Lung (tissue), 12 donors: ENCODE data around the gene JMJD7. TPM values are rescaled to one million over a fixed set of nuclear protein-coding genes. Genes with fewer than 3 reads are reported as not detected.

Experiments
- ATAC-seq: fragments of 200-7000 bp; cut with Tn5 transposase; one replicate; pipeline ENCODE4 v1.9.1; 2020; ENCODE audit warnings: moderate number of reproducible peaks; ENCODE audit not compliant: insufficient read depth, low FRiP score
- DNase-seq, 3 donors: peaks; one replicate each; pipeline ENCODE4 v3.0.0-alpha.2; 2013 to 2017
- H3K27ac ChIP-seq, 2 donors: one replicate each; pipeline ENCODE4 v1.5.1; 2013; ENCODE audit warnings: mild to moderate bottlenecking in 2 of 2, moderate library complexity in 2 of 2, control low read depth in 1 of 2, inconsistent platforms in 1 of 2, low read depth in 1 of 2, low read length in 1 of 2
- H3K27me3 ChIP-seq, 3 donors: one replicate each; pipeline ENCODE4 v1.5.1; 2013; ENCODE audit warnings: low read length in 2 of 3; ENCODE audit not compliant: control insufficient read depth in 3 of 3, insufficient read depth in 3 of 3
- H3K36me3 ChIP-seq, 4 donors: one replicate each; pipeline ENCODE4 v1.5.1; 2013; ENCODE audit warnings: low read length in 4 of 4, mild to moderate bottlenecking in 1 of 4, moderate library complexity in 1 of 4; ENCODE audit not compliant: control insufficient read depth in 4 of 4, insufficient read depth in 4 of 4
- H3K4me1 ChIP-seq, 5 donors: one replicate each; pipeline ENCODE4 v1.5.1; 2013; ENCODE audit warnings: low read length in 5 of 5, mild to moderate bottlenecking in 2 of 5, moderate library complexity in 1 of 5; ENCODE audit not compliant: control insufficient read depth in 5 of 5, insufficient read depth in 5 of 5
- H3K4me3 ChIP-seq: one replicate; pipeline ENCODE4 v1.5.1; 2013; ENCODE audit warnings: mild to moderate bottlenecking, control low read depth, moderate library complexity
- H3K9ac ChIP-seq, 2 donors: one replicate each; pipeline ENCODE4 v1.5.1; 2013; ENCODE audit warnings: low read length in 2 of 2, control low read depth in 1 of 2; ENCODE audit not compliant: insufficient read depth in 1 of 2
- H3K9me3 ChIP-seq, 4 donors: one replicate each; pipeline ENCODE4 v1.5.1; 2013; ENCODE audit warnings: low read length in 3 of 4, mild to moderate bottlenecking in 1 of 4, moderate library complexity in 1 of 4; ENCODE audit not compliant: control insufficient read depth in 4 of 4, insufficient read depth in 3 of 4
- WGBS, 2 donors: extraction: QIAGEN DNeasy Blood & Tissue Kit; methylation state at CpG; one replicate each; pipeline ENCODE4 v1.1.7; 2013; 5-methylcytosine and 5-hydroxymethylcytosine counted together
- polyA plus RNA-seq, 2 donors: library from polyadenylated mRNA; stranded (reverse); fragments of 200-250 nt; gene quantifications; one replicate each; pipeline ENCODE4 v1.2.1, GENCODE V29; 2013
- total RNA-seq, 2 donors: library from RNA; depleted of rRNA in 1 of 2; stranded (reverse); fragments of >200 nt in 1 of 2; gene quantifications; one replicate each; pipeline ENCODE4 v1.2.1, GENCODE V29; 2014 to 2021
- TF ChIP-seq, protein P1 (sequence below): IDR thresholded peaks from 2 replicates; pipeline ENCODE4 v1.5.1; 2012; ENCODE audit warnings: mild to moderate bottlenecking; ENCODE audit errors: control extremely low read depth, extremely low read depth
- donor health status: control.
- donor health status: control.
- donor health status: Bipolar disorder and iron deficiency.
- donor health status: healthy.
- donor health status: DM: yes; HTN: yes; CAD: no.

JMJD7 gene
- total and polyA plus RNA-seq, 4 donors: 13.2 to 28.1 (median 21.3) TPM

DNA sequence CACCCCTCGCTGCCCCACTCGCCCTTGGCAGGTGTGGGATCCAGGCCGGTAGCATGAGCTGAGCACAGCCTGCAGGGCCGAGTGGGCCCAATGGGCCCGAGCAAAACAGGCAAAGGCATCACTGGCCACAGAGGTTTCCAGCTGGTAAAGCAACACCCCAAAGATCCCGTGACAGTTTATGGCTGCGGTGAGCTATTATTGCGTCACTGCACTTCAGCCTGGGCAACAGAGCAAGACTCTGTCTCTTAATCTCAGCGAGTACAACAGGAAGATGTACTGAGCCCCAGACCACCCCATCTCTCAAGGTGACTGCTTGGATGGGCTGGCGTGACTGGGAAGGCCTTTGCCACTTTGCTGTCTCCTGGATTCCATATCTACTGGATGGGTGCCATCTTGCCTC lies 4.3 kb downstream of the JMJD7 start:
- peaks cover 0 to 20% (median 0%) of the 10 kb centered on the region in 5 donors for H3K4me1 ChIP-seq
- ATAC-seq (no peak), DNase-seq (no peak)
- peak overlapping the region in 1 of 2 donors; percentile 49 for H3K27ac ChIP-seq
- H3K27me3 ChIP-seq: no peaks in the 10 kb centered on the region
- TF ChIP-seq, protein P1, sequence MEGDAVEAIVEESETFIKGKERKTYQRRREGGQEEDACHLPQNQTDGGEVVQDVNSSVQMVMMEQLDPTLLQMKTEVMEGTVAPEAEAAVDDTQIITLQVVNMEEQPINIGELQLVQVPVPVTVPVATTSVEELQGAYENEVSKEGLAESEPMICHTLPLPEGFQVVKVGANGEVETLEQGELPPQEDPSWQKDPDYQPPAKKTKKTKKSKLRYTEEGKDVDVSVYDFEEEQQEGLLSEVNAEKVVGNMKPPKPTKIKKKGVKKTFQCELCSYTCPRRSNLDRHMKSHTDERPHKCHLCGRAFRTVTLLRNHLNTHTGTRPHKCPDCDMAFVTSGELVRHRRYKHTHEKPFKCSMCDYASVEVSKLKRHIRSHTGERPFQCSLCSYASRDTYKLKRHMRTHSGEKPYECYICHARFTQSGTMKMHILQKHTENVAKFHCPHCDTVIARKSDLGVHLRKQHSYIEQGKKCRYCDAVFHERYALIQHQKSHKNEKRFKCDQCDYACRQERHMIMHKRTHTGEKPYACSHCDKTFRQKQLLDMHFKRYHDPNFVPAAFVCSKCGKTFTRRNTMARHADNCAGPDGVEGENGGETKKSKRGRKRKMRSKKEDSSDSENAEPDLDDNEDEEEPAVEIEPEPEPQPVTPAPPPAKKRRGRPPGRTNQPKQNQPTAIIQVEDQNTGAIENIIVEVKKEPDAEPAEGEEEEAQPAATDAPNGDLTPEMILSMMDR: no peak
- no peaks in the 10 kb centered on the region for H3K9me3 ChIP-seq
- H3K4me3 ChIP-seq: no peak overlapping the region
- peaks cover 0 to 15% (median 5%) of the 10 kb centered on the region in 4 donors for H3K36me3 ChIP-seq
- 90 to 93% methylated on average over 10 of the region's 10 CpGs for WGBS, 2 donors
- no peak overlapping the region for H3K9ac ChIP-seq

GRCh38 chr15:41832875-41833274 lies 5.0 kb downstream of the JMJD7 start:
- Histone ChIP-seq H3K4me3 (no peak overlapping the region), H3K9me3 (no peaks in the 10 kb centered on the region), H3K36me3 (peaks cover 0 to 16% (median 5%) of the 10 kb centered on the region in 4 donors), H3K4me1 (peaks cover 0 to 18% (median 0%) of the 10 kb centered on the region in 5 donors), H3K27ac (peak overlapping the region in 1 of 2 donors; percentile 49), H3K9ac (no peak overlapping the region), H3K27me3 (no peaks in the 10 kb centered on the region)
- WGBS, 2 donors: 54 to 77% methylated on average over 3 of the region's 3 CpGs
- DNase-seq: no peak
- TF ChIP-seq, protein P1: no peak
- ATAC-seq: no peak

DNA sequence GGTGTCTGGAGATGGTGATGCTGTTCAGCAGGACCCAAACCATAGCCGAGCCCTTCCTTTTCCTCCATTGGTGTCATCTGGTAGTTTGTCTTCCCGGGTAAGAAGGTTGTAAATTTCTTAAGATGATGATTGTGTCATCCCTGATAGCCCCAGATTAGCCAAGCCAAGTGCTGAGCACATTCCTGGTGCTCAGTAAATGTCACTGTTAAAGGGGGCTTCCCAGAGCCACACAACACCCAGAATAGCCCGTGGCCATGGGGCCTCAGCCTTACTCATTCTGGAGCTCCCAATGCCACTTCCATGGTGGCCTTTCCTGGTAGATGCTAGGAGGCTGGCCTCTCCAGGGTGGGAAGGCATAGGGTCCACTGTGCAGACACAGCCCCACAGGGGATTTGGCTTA lies 6.2 kb downstream of the JMJD7 start:
- no peaks in the 10 kb centered on the region for H3K27me3 ChIP-seq
- H3K36me3 ChIP-seq: peaks cover 0 to 16% (median 5%) of the 10 kb centered on the region in 4 donors
- no peak for DNase-seq
- no peak overlapping the region for H3K9ac ChIP-seq
- H3K27ac ChIP-seq: no peak overlapping the region
- H3K4me1 ChIP-seq: peaks cover 0 to 21% (median 3%) of the 10 kb centered on the region in 5 donors
- TF ChIP-seq, protein P1: no peak
- no peak overlapping the region for H3K4me3 ChIP-seq
- H3K9me3 ChIP-seq: no peaks in the 10 kb centered on the region
- WGBS, 2 donors: 70 to 87% methylated on average over 3 of the region's 3 CpGs
- no peak for ATAC-seq

- ATAC-seq (no peak), DNase-seq (no peak)
- Histone ChIP-seq H3K27me3 (no peaks in the 10 kb centered on the region), H3K27ac (peak overlapping the region in 1 of 2 donors; percentile 34), H3K36me3 (peaks cover 0 to 19% (median 7%) of the 10 kb centered on the region in 4 donors), H3K4me3 (no peak overlapping the region), H3K4me1 (peaks cover 0 to 15% (median 5%) of the 10 kb centered on the region in 5 donors), H3K9ac (no peak overlapping the region), H3K9me3 (no peaks in the 10 kb centered on the region)
- TF ChIP-seq, protein P1: no peak
- WGBS, 2 donors: 63 to 68% methylated on average over 6 of the region's 6 CpGs
These were observed 8.2 kb downstream of the JMJD7 start for GRCh38 chr15:41836073-41836472.
